NOMO-1 treated with DMSO at 0.1 percent for 48 hours (cell line): Measurements from ENCODE around the gene PIF1.
"Not testable (repeated sequence)": the region's sequence is repeated elsewhere in the genome, so short reads cannot be mapped to it uniquely, and the experiment has no call there.

Experiments
- DNase-seq: peaks from one replicate; lab custom pipeline; 2025; ENCODE audit not compliant: unreplicated experiment; lab: John Stamatoyannopoulos, UW

PIF1 gene

DNA sequence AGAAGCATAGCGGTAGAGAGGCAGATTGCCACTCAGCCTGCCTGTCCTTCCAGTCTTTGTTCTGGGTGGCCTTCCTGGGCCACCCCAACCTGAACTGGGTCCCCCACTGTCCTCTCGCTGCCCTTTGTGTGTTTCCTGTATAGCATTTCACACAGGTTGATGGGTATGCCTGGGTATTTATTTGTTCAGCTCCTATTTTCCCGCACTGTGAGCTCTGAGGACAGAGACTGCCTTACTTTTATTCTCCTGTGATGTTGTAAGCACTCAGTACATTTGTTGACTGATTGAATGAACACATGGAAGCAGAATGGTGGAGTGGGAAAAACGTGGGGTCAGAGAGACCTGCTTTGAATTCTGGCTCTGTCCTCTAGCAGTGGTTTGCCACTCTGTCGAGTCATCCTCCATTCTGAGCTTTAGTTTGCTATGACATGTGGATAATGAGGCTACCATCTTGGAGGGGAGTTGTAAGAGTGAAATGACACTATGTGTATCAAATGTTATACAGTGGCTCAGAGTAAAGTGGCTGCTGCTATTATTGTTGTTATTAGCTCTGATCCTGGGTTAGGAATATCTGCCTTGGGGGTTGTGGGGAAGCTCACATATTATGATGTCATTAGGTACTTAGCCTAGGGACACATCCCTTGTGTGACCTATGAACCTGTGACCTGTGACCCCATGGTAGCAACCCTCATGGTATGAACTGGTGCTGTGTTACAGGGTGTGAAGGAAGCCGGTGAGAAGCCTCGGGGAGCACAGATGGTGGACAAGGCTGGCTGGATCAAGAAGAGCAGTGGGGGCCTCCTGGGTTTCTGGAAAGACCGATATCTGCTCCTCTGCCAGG, 22.6 kb upstream of the PIF1 start:
- no peak for DNase-seq

DNA sequence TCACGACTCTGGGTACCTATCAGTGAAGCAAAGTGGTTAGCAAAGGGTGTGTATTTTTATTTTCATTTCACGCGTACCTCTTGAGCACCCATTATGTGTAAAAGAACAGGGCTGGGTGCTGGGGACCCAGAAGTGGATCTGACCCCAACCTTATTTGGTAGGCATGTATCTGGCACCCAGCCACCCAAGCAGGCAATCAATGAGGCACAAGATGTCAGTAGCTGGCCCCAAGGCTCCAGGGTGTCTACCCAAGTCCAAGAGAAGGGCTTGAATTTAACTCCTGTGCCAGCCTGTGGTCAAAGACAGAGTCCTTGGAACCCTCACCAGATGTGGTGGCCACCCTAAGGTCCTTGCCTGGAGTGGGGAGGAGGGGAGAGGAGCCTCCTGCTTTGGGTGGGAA, 22.0 kb upstream of the PIF1 start:
- DNase-seq, result no peak

DNA sequence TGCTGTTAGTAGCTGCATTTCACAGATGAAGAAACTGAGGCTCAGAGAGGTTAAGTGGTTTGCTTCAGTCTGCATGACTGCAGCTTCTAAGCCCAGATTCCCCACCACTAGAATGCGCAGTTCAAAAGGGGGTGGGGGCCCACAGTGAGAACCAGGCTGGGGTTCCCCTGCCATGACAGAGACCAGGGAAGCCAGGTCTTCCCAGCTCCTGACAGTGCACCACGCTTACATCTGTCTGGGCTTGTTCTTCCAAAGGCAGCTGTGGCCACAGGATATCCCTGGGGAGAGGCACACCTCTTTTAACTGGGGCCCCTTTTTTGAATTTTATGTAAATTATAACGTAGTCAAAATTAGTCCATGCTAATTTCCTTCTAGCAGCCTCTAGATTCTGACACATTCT, 21.6 kb upstream of the PIF1 start:
- no peak for DNase-seq

- DNase-seq, result no peak
Measured at GRCh38 chr15:64845831-64846595, 20.6 kb upstream of the PIF1 start.

GRCh38 chr15:64845183-64845611, 19.8 kb upstream of the PIF1 start:
- no peak for DNase-seq

GRCh38 chr15:64844576-64845145, 19.2 kb upstream of the PIF1 start:
- no peak for DNase-seq

DNA sequence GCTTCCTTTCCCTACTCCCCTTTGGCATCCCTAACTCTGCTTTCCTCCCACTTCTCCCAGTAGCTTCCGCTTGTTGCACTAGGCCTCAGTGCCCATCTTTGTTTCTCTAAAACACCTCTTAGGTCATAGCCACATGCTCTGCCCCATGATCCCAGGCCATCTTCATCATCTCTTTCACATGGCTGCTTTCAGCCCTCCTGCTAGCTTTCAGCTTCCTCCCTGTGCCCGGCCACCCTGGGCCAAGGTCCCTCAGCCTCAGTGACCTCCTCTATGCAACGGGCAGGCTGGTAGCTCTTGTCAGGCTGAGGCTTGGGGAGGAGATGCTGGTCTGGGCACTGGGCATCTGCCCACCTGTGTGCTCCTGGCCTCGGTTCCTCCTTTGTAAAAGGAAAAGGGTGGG, 18.5 kb upstream of the PIF1 start:
- no peak for DNase-seq

GRCh38 chr15:64842986-64843561, 17.6 kb upstream of the PIF1 start:
- peak; percentile 84 for DNase-seq

GRCh38 chr15:64842096-64842939, 16.9 kb upstream of the PIF1 start:
- DNase-seq, result no peak

DNA sequence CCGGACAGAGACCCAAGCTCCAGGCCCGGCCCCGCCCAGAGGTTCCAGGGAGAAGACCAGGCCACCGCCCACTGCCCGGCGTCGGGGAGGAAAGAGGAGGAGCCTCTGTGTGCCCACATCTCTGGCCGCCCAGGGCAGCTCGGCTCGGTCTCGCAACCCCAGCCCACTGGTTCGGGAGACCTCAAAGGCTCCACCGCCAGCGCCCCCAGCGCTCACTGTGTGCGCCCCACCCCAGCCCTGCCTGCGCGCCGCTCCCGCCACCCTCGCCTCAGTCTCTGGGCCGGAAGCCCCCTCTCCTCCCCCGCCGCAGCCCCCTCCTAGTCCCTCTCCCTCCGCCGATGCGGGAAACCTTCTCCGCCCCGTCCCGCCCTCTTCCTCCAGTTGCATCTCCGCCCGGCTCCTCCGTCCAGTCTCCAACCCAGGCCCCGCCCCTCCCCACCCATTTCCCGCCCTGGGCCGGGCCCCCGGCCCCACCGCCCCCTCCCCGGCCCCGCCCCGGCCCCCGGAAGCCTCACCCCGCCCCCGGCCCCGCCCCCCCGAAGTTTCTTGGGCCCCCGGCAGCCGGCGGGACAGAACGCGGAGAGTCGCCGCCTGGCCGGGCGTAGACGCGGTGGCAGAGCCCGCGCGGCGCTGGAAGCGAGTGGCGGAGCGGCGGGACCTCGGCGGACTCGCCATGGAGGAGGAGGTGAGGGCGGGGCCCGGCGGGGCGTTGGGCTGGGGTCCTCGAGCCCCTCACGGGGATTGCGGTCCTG, 16.1 kb upstream of the PIF1 start, which contains the start of gene PLEKHO2:
PLEKHO2 (plus strand) TSS at position 572 of the 752 bp plus-strand sequence; CDS start at position 674, 102 bp downstream.
- DNase-seq, result peak; percentile 98

DNA sequence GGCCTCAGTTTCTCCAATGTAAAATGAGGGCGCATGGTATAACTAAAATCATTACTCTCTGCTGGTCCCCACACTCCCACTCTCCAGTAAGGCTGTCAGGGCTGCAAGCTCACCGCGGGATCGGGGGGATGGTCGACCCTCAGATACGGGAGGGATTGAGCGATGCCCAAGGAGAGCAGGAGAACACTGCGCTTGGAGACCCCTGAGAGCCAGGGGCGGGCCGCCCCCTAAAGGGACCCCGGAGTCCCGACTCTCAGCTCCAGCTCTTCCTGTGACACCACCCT, 15.6 kb upstream of the PIF1 start:
- no peak for DNase-seq

DNA sequence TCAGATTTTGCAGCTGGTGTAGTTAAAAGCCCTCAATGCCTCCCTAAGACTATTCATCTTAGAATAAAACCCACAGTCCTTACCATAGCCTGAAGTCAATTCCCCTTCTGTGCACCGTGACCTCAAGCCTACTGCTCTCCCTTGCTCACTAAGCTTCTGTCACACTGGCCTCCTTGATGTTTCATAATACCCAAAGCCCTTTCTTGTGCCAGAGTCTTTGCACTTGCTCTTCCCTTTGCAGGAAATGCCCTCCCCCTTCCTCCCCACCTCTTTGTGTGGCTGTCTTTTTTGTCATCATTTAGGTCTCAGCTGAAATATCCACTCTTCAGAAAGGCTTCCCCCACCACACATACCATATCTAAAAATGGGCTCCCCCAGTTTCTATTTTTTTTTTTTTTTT, 12.1 kb upstream of the PIF1 start:
- DNase-seq, result peak; percentile 71

DNA sequence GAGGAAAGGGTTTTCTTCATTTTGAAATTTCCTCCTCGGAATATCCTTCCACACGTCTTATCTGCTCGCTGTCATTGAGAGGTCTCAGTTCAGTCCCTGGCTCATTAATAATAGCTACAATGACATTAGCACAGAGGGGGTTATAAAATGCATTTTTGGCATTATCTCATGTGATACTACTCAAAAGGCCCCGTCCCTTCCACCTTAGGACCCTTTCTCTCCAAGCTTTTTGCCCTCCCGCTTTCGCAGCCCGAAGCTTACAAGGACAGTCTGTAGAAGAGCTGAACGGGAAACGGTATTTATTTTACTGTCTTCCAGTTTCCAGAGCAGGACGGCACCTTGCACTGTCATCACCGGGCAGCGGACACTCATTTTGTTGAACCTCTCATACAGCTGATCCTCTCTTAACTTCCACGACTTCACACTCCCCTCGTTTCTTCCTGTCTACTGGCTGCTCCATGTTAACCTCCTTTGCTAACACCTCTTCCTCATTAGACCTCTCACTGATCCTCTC, 10.6 kb upstream of the PIF1 start:
- DNase-seq, result peak; percentile 24

DNA sequence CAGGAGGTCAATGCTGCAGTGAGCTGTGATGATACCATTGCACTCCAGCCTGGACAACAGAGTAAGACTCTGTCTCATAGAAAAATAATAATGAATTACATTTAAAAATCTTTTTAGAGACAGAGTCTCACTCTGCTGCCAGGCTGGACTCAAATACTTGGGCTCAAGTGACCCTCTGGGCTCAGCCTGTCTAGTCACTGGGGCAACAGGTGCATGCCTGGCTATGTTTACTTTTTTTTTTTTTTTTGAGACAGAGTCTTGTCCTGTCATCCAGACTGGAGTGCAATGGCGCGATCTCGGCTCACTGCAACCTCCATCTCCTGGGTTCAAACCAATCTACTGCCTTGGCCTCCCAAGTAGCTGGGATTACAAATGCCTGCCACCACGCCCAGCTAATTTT, 8.2 kb upstream of the PIF1 start:
- no peak for DNase-seq

DNA sequence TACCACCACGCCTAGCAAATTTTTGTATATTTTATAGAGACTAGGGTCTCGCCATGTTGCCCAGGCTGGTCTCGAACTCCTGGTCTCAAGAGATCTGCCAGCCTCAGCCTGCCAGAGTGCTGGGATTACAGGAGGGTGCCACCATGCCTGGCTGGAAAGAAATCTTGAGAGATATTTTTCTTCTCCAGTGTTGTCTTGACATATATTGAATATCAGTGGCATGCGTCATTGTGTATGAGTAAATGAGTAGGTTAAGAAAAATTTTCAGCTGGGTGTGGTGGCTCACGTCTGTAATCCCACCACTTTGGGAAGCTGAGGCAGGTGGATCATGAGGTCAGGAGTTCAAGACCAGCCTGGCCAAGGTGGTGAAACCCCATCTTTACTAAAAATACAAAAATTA, 3.5 kb upstream of the PIF1 start:
- no peak for DNase-seq

GRCh38 chr15:64824929-64825430, 467 bp downstream of the PIF1 start:
- DNase-seq, result no peak

GRCh38 chr15:64816452-64816851, 9.0 kb downstream of the PIF1 start:
- DNase-seq, result no peak

DNA sequence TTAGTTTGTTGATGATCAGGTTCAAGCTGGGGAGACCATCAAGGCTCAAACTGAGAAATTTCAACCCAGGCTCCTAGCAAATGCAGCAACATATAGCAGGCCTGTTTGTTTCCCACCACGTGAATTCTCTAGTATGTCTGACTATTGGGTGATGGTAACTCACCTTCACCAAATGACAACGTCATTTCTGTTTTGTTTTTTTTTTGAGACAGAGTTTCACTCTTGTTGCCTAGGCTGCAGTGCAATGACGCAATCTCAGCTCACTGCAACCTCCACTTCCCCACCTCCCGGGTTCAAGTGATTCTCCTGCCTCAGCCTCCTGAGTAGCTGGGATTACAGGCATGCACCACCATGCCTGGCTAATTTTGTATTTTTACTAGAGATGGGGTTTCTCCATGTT, 10.5 kb downstream of the PIF1 start:
- DNase-seq, result not testable (repeated sequence)

DNA sequence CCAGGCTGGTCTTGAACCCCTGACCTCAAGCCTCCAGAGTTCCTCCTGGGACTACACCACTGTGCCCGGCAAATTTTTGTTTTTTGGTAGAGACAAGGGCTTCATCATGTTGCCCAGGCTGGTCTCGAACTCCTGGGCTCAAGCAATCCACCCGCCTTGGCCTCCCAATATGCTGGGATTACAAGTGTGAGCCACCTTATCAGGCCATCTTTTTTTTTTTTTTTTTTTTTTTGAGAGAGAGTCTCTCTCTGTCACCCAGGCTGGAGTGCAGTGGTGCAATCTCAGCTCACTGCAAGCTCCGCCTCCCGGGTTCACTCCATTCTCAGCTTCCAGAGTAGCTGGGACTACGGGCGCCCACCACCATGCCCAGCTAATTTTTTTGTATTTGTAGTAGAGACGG, 11.2 kb downstream of the PIF1 start:
- DNase-seq, result not testable (repeated sequence)

GRCh38 chr15:64813075-64813474, 12.4 kb downstream of the PIF1 start:
- no peak for DNase-seq
